GM19467 (cell line): ENCODE measurements around the gene ADCY2.

Source experiments
- ATAC-seq: cut with Tn5 transposase; IDR thresholded peaks from one replicate; pipeline ENCODE4 v1.9.1; 2021; ENCODE audit warnings: mild to moderate bottlenecking, moderate library complexity; ENCODE audit not compliant: unreplicated experiment

ADCY2 gene

DNA sequence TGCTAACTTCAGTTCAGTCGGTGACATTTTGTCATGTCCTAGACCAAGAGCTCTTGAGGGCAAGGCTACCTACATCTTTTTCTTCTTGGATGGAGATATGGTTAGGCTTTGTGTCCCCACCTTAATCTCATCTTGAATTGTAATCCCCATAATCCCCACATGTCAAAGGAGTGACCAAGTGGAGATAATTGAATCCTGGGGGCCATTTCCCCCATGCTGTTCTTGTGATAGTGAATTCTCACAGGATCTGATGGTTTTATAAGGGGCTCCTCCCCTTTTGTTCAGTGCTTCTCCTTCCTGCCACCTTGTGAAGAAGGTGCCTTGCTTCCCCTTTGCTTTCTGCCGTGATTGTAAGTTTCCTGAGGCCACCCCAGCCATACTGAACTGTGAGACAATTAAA is 457.1 kb downstream of the ADCY2 start:
- no peak for ATAC-seq

DNA sequence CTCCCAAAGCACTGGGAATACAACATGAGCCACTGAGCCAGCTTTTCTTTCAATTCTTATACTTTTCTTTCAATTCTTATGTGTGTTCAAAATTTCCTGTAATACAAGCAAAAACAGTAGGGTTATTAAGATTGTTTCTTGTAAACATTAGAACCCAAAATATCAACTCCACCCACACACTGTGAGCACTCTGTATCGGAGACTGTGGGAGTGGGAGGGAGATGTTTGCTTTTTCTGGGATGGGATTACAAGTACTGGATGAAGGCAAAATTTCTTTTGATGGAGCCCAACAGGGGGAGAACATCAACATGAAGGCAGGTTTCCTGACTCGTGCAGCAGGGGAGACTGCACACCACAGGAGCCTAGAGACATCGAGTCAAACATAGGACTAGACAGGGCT is 459.7 kb downstream of the ADCY2 start:
- no peak for ATAC-seq

DNA sequence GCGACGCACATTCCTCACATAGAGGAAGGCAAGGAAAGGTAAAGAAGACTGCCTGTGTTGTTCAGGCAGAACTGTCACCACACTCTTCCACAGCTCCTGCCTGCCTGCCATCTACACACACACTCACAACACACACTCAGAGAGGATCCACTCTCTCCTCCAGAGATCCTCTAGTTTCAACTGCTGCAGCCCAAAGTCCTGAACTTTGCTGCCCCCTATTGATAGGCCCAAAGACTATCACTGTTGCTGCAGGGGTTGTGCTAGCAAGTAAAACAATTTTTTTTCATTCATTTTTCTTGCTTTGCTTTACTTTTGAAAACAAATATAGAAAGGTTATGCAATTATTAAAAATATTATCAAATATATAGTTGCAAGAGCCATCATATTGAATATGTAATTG is 460.9 kb downstream of the ADCY2 start:
- no peak for ATAC-seq

DNA sequence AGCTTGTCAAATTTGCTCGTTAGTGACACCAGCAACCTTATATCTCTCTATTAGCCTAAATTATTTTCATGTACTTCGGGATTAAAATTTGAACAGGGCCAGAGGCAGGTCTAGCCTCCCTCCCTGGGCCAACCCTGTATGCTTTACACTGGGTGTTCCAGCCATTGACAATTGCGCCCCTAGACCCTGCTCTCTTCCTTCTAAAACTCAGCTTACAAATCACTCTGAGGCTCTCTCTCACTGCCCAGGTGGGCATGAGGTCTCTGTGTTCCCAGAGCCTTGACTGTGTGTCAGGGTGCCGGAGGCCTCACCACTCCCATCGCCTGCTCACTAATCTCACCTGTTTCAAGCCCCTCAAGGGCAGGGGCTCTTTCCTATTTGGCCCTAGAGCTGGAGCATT is 461.4 kb downstream of the ADCY2 start:
- ATAC-seq: no peak

DNA sequence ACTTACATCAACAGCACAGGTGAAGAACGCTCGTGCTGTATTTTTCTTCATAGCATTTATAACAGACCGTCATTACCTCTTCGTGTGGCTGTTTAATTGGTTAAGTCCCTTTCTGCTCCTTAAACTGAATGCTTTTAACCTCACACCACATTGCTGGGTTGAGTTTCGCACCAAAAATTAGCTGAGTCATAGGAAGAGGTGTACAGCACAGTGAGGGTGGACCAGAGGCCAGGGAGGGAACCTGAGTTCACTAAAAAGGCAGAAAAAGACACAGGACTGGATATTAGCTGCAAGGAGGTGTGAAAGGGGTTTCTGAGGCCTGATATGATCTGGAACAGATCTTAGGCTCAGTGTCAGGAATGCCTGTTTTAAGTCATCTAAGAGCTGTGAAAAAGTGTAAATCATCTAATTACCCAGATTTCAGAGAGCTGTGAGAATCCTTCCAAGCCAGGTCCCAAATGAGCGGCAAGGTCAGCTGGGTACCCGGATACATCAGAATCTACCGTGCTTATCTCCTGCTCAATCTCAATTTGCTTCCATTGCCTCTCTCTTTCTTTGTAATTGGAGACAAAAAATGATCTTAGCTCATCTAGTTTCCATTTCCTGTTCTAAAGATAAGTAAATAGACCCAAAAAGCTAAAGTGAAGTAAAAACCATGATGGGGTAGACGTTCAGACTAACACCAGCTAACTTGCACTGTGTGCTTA is 462.1 kb downstream of the ADCY2 start:
- no peak for ATAC-seq

DNA sequence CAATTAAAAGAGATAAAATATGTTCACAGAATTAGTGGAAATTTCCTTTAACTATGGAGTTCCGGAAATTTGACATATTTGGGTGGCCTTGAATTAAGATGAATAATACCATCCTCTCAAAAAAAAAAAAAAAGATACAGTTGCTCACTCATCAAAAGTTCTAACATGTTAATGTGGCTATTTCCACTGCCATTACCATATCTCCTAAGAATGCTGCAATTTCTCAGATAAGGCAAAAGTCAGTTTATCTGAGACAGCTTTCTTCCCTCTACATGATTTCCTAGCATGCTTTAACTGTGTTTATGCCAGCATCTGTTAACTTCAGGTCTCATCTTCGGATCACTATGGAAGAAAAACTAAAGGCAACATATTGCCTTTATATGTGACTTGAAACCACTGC is 470.3 kb downstream of the ADCY2 start:
- no peak for ATAC-seq

DNA sequence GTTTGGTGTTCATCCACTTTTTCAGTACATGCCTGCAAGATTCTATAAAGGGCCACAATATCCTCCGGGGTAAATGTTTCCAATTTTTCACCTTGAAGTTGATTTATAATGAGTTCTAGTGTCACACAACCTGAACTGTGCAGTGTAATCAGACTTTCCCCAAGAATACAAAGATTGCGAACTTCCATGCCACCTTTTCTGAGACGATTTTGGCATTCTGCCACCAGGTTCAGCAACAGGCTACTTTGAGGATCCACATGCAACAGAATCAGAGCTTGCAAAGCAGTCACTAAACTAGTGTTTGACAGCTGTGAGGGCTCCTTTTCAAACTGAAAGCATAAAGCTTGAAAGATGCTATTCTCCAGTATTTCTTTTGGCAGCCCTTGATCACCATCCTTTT is 471.3 kb downstream of the ADCY2 start:
- no peak for ATAC-seq

DNA sequence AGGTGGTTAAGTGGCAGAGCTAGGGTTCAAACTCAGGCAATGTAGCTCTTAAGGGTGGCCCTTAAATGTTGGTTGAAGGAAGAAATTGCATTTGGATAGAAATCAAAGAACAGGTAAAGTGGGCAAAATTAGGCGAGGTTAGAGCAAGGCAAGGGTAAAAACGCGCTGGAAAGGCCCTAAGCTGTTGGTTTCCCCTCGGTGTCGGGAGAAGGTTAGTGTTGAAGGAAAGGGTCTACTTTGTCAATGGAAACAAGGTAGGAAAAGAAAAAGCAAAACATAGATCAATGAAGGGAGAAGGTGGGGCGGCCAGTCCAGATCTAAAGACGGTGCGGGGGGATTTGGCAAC is 472.5 kb downstream of the ADCY2 start:
- ATAC-seq: no peak

DNA sequence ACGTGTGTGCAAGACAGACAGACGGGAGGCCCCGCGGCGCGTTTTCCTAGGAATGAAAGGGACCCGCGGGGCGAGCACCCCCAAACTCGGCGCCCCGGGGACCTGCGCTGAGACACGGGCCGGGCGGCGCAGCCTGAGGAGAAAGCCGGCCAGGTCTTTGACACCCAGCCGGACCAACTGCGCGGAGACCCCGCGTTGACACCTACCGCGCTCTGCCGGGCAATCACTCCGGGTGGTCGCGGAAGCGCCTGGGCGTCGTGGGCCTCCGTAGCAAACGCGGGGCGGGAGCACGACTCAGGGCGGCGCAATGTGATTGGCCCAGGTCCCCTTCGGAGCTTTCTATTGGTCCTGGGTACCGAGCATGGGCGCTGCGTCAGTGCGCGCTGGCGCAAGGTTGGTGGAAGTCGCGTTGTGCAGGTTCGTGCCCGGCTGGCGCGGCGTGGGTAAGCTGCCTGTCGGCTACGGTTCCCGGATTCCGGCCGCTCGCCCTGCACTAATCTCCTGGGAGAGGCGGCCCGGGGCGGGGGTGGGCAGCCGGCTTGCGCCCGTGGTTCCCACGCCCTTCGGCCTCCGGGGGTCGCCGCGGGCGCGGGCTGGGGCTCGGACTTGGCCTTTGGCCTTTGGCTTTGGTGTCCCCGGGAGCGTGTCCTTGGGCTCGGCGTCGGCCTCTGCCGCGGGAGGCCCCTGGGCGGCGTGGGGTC is 473.0 kb downstream of the ADCY2 start, which contains the start of the genes FASTKD3 and MTRR:
FASTKD3 (minus strand) TSS at position 259 of the 701 bp plus-strand sequence. CDS start 948 bp downstream, outside the sequence.
MTRR (plus strand) TSS at position 376 of the 701 bp plus-strand sequence. CDS start 1,647 bp downstream, outside the sequence.
- ATAC-seq: peak; percentile 97

DNA sequence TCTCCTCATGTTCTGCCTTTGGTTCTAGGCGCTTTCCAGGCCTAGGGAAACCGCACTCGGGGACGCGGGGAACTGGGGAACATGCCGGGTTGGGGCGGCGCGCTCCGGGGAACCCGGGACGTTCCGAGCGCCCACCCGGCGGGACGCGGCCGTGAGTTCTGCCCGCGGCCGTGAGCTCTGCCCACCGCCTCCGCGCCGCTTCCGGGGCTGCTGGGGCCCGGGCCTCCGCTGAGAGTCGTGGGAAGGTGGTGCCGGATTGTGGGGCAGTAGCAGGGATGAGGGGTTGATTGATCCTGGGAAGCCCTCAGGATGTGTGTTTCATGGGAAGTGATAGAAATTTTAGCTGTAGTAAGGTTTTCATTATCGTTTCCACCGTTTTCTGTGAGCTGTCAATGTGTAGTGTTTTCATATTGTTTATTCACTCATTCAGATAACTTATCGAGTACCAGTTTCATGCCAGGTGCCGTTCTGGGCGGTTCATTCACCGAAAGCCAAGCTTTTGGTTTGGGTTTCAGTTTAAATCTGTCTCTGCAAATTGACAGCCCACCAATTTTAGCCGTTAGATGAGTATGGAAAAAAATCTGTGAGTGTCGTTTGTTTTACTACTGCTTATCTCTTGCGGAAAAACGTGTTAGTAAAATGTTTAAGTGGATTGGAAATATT is 473.7 kb downstream of the ADCY2 start:
- ATAC-seq: peak; percentile 28

DNA sequence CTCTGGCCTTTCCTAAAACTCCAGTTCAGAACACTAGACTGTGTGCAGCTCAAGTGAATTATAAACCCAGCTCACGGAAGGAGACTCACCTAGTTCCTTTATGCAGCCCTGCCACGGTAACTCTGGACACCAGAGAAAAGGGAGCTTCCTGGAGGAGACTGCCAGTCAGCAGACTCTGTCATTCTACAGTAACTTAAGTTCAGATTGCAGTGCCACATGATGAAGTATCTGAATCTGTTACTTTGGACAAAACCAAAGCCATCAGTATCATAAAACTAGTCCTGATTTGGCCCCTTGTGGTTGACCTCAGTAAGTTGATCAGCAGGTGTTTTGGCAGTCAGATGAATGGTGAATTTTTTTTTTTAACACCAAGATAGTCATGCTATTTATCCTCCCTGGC is 475.7 kb downstream of the ADCY2 start:
- peak; percentile 18 for ATAC-seq

DNA sequence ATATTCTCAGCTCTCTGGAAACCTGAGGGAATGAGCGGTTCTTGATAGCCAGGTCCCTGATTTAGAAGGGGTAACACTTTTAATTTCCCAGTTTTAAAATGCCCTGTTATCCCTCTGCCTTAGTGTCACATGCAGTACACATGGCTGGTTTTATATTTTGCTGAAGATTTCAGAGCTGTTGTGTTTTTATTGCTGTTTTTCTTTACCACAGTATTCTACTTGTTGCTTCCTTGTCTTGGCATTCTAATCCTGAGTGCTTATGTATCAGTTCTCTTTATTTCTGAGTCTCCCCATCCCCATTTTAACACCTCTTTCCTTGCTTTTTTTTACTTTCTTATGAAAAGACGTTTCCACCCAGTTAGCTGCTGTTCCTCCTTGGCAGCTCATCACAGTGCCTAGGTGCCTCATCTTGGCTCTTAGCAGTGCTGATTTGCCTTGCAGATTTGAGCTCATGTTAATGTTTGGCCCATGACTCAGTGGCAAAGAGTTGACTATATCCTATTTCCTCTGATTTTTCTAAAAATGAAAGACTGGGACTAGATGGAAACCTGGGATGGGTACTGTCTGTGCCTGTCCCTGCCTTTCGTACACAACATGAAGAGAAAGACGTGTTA is 476.7 kb downstream of the ADCY2 start:
- ATAC-seq: no peak

DNA sequence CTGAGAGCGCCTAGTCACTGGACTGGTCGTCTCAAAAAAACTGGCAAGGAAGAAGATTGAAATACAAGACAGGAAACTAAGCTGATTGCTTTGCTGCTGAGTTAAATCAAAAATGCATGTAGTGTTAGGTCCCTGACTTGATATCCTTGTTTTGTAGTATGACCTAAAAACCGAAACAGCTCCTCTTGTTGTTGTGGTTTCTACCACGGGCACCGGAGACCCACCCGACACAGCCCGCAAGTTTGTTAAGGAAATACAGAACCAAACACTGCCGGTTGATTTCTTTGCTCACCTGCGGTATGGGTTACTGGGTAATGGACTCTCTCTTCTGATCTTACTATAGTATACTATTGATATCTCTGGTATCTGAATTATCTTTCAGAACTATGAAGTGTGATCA is 477.3 kb downstream of the ADCY2 start:
- ATAC-seq: no peak

DNA sequence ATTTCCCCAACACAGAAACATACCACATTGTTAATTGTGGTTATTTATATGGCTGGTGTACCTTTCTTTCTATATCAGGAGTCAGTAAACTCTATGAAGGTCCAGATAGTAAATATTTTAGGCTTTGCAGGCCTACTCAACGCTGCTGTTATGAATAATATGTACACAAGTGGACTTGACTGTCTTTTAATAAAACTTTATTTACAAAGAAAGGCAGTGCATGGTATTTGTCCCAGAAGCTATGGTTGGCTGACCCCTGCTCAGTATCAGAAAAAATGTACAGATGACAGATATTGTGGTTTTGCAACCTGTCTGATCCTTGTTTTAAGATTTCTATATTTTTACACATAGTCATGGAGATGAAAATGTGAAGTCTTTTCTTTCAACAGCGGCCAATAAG is 478.7 kb downstream of the ADCY2 start:
- no peak for ATAC-seq

DNA sequence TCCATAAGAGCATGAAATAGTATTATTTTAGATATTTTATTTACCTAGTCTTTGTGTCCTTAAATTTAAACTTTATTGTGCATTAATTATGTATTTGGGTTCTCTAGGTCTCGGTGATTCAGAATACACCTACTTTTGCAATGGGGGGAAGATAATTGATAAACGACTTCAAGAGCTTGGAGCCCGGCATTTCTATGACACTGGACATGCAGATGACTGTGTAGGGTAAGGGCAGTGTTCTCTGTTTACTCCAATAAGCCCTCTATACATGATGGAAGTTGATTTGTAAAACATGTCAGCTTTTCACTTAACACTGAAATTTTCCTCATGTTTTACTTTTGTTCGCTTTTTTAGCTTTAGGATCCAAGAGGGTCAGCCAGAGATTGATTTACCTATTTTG is 479.2 kb downstream of the ADCY2 start:
- ATAC-seq: no peak

DNA sequence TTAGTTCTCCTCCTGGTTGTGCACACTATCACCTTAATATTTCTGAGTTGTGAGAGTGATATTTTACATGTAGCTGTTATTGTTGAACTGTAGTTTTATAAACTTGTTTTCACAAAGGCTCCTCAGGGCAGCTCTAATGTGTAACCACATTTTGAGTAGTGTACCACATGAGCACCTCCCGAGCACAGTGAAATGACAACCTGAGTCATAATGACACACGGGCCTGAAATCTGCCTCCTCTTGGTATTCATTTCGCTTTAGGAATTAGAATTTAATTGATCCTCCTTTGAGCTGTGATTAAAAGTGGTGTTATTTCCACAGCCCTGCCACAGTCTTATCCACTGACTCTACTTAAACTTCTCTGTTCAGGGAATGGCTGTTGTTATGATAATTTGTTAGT is 480.9 kb downstream of the ADCY2 start:
- no peak for ATAC-seq

DNA sequence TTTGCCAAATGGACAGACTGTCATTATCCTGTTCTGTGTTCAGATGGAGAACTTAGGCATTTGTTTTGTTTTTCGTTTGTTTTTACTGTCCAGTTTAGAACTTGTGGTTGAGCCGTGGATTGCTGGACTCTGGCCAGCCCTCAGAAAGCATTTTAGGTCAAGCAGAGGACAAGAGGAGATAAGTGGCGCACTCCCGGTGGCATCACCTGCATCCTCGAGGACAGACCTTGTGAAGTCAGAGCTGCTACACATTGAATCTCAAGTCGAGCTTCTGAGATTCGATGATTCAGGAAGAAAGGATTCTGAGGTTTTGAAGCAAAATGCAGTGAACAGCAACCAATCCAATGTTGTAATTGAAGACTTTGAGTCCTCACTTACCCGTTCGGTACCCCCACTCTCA is 481.9 kb downstream of the ADCY2 start:
- ATAC-seq: no peak

DNA sequence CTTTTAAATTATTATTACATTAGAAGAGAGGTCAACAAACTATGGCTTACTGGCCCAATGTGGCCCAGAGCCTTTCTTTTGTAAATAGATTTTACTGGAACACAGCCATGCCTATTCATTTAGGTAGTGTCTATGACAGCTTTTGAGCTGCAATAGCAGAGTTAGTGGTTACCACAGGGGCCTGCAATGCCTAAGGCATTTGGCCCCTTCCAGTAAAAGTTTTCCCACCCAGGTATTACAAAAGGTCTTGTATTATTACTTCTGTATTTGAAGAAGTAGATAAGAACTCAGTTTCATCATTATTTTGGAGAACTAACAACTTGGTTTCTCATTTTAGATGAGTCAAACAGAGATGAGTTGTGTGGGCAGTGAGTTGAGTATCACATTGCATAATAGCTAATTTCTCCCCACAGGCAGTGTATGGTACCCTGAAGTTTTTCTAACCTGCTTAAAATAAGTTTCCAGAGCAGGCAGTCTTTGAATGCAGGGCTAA is 482.5 kb downstream of the ADCY2 start:
- peak; percentile 87 for ATAC-seq
